Upper lobe of left lung (tissue), 4 donors: ENCODE results near the gene BNC2.

Source experiments
- CTCF ChIP-seq, 6 experiments: fragments of 450-650 bp in 4 of 6; fragments of 200-600 bp in 2 of 6; sonication (generic) in 2 of 6; IDR thresholded peaks; one replicate each; pipeline ENCODE4 v1.5.1; 2016 to 2019; ENCODE audit warnings: antibody characterized with exemption in 6 of 6
- POLR2A ChIP-seq, 4 donors: fragments of 450-650 bp; IDR thresholded peaks; one replicate each; pipeline ENCODE4 v1.5.1; 2016 to 2017; ENCODE audit warnings: antibody characterized with exemption in 4 of 4, mild to moderate bottlenecking in 2 of 4
- POLR2AphosphoS5 ChIP-seq, 2 donors: sonication (generic); formaldehyde crosslinking; IDR thresholded peaks; one replicate each; pipeline ENCODE4 v1.5.1; 2017; ENCODE audit warnings: antibody characterized with exemption in 2 of 2

GRCh38 chr9:16368237-16369087, 502.0 kb downstream of the BNC2 start:
- TF ChIP-seq CTCF (IDR thresholded peaks at IDR 0.05): no peak
- no peak for TF ChIP-seq POLR2A (IDR thresholded peaks at IDR 0.05)
- no peak for TF ChIP-seq POLR2AphosphoS5 (IDR thresholded peaks at IDR 0.05)
